GM13977 (cell line): ENCODE results near the gene TRIO.

Source experiments
- DNase-seq: peaks from one replicate; pipeline ENCODE4 v3.0.0; 2012; ENCODE audit warnings: low spot score
- CTCF ChIP-seq: IDR thresholded peaks from 2 replicates; pipeline ENCODE4 v1.5.1; 2012; ENCODE audit warnings: mild to moderate bottlenecking, control low read depth; ENCODE audit not compliant: insufficient read depth; ENCODE audit errors: extremely low read depth, missing control alignments
- in situ Hi-C: fragments of 300-500 bp; cut with MboI; formaldehyde crosslinking; loops from one replicate; pipeline ENCODE4 v1.12.0; 2022; ENCODE audit warnings: low sequenced_read_pairs, low pct_unique_long_range_greater_than_20kb, mixed read lengths, inconsistent platforms; ENCODE audit not compliant: unreplicated experiment

TRIO gene

GRCh38 chr5:14508046-14508445 lies 364.9 kb downstream of the TRIO start:
- no peak for TF ChIP-seq CTCF
- no peak for DNase-seq
- in situ Hi-C loops, result no loop called here

DNA sequence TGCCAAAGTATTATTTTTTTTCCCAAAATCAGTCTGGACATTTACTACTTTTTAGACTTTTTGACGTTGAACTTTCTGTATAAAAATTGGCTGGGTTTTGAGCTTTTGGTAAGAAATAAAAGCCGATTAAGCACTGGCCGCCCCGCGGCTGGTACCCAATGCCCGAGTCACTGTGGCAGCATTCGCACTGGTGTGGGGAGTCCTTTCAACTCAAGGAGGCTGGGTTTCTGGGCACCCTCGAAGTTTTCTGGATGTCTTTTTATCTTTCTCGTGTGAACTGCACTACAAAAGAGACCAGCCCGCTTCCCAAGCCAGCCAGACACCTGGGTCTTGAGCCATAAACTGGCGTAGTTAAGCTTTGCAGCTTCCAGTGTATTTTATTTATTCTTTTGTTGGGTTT lies 366.4 kb downstream of the TRIO start:
- in situ Hi-C loops, result no loop called here
- DNase-seq, result no peak
- TF ChIP-seq CTCF, result no peak

- in situ Hi-C loops, result no loop called here
- no peak for DNase-seq
- TF ChIP-seq CTCF, result no peak
Observed at GRCh38 chr5:14510156-14510734, 367.1 kb downstream of the TRIO start.

- in situ Hi-C loops, result no loop called here
- DNase-seq, result no peak
- TF ChIP-seq CTCF, result no peak
Observed at GRCh38 chr5:14510880-14511279, 367.7 kb downstream of the TRIO start.

DNA sequence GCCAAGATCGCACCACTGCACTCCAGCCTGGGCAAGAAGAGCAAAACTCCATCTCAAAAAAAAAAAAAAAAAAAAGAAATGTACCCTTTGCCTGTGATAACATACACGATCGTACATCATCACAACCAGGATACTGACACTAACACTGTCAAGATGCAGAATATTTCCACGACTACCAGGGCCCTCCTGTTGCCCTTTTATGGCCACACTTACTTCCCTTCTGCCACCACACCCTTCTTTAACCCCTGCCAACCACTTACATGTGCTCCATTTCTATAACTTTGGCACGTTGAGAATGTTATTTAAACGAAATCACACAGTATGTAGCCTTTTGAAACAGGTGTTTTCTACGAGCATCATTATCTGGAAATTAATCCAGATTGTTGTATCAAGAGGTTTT lies 369.4 kb downstream of the TRIO start:
- TF ChIP-seq CTCF, result no peak
- no peak for DNase-seq

DNA sequence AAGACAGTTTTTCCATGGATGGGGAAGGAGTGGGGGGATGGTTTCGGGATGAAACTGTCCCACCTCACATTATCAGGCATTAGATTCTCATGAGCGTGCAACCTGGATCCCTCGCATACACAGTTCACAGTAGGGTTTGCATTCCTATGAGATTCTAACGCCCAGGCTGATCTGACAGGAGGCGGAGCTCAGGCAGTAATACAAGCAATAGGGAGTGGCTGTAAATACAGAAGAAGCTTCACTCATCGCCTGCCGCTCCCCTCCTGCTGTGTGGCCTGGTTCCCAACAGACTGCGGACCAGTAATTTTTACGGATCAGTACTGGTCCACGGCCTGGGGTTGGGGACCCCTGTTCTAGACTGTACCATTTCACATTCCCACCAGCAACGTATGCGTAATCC lies 370.1 kb downstream of the TRIO start:
- in situ Hi-C loops, result no loop called here
- no peak for DNase-seq
- no peak for TF ChIP-seq CTCF

More for the DNA sequence above, 369.4 kb downstream of the TRIO start:
- in situ Hi-C loops, result no loop called here

DNA sequence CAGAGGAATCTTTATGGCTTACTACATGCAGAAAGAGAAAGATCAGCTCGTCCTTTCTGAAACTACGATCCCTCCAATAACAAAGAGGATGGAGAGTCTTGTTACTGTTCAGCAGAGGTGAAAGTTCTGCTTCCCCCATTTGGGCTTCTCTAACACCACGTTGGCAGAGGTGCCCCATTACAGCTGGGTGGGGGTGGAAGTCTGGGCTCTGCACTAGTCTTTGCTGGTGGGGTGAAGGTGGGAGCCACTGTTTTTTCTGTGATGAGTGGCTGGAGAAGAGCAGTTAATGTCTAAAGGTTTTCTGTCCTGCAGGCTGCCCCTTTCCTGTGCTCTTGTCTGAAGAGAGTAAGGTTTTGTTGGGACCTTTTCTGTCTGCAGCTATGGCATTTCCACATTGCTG lies 373.8 kb downstream of the TRIO start:
- TF ChIP-seq CTCF, result no peak
- in situ Hi-C loops, result no loop called here
- DNase-seq, result no peak
